HG02759 (cell line): ENCODE data around the gene TSC22D4.
A peak's percentile ranks its signal among the peaks of the same experiment; 100 is the strongest.

Source experiments
- ATAC-seq: cut with Tn5 transposase; IDR thresholded peaks from one replicate; pipeline ENCODE4 v1.9.1; 2021; ENCODE audit warnings: mild to moderate bottlenecking, moderate library complexity; ENCODE audit not compliant: unreplicated experiment

Gene TSC22D4

DNA sequence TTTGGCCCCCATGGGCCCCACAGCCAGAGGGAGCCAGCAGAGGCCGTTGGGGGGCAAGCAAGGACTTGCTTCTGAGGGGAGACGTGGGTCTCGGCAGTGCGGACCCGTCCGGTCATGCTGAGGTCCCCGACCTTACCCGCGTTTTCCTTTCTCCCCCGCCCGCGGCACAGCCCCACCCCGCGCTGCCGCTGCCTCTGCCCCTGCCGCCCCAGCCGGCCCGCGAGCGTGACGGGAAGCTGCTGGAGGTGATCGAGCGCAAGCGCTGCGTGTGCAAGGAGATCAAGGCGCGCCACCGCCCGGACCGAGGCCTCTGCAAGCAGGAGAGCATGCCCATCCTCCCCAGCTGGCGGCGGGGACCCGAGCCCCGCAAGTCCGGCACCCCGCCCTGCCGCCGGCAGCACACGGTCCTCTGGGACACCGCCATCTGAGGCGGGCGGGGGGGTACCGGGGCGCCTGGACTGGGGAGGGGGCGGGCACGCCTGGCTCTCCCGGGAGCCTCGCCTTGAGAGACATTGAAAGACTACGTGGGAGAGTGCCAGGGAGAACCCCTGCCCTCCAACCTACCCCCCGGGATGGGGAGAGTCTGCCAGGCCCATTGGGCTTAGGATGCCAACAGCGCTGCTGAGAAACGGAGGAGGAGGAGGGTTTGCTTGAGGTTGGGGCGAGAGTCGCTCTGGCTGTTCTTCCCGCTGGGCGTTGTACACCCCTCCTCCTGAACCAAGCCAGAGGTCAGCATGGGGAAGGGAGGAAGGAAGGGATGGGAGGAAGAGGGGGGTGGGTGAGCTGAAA lies 14.7 kb upstream of the TSC22D4 start:
- no peak for ATAC-seq

DNA sequence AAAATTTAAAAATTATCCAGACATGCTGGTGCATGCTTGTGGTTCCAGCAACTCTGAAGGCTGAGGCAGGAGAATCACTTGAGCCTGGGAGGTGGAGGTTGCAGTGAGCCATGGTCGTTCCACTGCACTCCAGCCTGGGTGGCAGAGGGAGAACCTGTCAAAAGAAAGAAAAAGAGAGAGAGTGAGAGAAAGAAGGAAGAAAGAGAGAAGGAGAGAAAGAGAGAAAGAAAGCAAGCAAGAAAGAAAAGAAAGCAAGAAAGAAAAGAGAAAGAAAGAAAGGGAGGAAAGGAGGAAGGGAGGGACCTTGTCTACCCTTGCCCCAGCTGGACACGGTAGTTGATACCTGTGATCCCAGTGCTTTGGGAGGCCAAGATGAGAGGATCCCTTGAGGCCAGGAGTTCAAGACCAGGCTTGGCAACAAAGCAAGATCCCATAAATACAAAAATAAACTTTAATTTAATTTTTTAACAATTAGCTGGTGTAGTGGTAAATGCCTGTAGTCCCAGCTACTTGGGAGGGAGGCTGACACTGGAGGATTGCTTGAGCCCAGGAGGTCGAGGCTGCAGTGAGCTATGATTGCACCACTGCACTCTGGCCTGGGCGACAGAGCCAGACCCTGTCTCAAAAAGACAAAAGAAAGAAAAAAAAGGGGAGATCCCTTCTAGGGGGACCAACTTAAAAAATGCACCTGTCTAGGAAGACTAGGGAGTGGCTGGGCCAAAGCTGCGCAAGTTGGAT lies 13.9 kb upstream of the TSC22D4 start:
- no peak for ATAC-seq

DNA sequence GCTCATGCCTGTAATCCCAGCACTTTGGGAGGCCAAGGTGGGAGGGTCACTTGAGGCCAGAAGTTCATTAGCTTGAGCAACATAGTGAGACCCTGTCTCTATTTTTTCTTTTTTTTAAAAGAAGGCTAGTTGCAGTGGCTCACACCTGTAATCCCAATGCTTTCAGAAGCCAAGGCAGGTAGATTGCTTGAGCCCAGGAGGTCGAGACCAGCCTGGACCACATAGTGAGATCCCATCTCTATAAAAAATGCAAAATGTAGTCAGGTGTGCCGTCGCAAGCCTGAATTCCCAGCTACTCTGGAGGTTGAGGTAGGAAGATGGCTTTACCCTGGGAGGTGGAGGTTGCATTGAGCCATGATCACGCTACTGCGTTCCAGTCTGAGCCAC lies 12.2 kb upstream of the TSC22D4 start:
- ATAC-seq, result no peak

DNA sequence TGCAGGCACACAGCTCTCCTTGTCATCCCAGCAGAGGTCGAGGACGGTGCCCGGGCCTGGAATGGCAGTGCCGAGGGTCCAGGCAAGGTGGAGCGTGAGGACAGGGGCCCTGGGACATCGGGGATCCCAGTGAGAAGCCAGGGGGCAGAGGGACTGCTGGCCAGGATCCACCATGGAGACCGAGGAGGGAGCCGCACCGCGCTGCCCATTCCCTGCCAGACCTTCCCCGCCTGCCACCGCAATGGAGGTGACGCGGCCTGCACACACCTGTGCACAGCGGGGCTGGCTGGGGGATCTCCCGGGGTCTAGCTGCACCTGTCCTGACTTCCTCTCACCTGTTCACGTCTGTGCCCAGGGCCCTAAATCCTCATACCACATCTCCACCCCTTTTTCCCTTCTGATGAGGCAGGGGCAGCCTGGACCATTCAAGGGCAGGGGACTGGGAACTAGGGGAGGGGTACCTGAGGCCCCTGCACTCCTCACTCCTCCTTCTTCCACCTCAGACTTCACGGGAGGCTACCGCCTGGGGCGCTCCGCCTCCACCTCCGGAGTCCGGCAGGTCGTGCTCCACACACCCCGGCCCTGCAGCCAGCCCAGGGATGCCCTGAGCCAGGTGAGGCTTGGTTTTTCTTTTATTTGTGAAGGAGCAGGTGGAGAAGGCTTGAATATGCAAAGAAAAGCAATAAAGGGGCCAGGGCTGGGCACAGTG lies 11.6 kb upstream of the TSC22D4 start:
- no peak for ATAC-seq

DNA sequence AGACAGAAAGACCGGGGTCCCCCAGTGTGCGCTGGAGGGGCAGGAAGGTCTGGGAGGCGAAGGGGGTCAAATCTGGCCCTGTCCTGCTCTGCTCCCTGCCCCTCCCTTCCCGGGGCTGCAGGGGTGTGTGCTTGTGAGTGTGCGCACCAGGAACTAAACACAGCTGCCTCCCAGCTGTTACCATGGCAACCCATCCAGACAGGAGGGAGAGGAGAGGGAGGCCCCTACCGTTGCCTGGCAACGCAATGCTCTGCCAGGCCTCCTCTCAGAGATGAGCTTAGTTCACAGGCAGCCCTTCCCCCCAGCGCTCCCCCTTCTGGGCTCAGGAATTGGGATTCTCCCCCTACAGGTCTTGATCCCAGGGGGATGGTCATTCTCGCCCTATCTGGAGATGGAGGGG lies 10.8 kb upstream of the TSC22D4 start:
- no peak for ATAC-seq

DNA sequence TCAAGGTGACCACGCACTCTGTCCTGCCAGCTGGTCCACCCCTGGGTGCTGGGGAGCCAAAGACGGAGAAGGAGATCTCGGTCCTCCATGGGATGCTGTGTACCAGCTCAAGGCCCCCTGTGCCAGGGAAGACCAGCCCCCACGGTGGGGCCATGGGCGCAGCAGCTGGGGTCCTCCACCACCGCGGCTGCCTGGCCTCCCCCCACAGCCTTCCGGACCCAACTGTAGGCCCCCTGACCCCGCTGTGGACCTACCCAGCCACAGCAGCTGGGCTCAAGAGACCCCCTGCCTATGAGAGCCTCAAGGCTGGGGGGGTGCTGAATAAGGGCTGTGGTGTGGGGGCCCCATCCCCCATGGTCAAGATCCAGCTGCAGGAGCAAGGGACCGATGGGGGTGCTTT lies 10.1 kb upstream of the TSC22D4 start:
- no peak for ATAC-seq

DNA sequence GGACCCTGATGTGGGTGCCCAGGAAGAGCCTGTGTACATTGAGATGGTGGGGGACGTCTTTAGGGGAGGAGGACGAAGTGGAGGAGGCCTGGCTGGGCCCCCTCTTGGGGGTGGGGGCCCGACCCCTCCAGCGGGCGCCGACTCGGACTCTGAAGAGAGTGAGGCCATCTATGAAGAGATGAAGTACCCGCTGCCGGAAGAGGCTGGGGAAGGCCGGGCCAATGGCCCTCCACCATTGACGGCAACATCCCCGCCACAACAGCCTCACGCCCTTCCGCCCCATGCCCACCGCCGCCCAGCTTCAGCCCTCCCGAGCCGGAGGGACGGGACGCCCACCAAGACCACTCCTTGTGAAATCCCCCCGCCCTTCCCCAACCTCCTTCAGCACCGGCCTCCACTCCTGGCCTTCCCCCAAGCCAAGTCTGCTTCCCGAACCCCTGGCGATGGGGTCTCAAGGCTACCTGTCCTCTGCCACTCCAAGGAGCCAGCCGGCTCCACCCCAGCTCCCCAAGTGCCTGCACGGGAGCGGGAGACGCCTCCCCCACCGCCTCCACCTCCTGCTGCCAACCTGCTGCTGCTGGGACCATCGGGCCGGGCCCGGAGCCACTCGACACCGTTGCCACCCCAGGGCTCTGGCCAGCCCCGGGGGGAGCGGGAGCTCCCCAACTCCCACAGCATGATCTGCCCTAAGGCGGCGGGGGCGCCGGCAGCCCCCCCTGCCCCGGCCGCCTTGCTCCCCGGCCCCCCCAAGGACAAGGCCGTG lies 9.5 kb upstream of the TSC22D4 start:
- ATAC-seq, result no peak

DNA sequence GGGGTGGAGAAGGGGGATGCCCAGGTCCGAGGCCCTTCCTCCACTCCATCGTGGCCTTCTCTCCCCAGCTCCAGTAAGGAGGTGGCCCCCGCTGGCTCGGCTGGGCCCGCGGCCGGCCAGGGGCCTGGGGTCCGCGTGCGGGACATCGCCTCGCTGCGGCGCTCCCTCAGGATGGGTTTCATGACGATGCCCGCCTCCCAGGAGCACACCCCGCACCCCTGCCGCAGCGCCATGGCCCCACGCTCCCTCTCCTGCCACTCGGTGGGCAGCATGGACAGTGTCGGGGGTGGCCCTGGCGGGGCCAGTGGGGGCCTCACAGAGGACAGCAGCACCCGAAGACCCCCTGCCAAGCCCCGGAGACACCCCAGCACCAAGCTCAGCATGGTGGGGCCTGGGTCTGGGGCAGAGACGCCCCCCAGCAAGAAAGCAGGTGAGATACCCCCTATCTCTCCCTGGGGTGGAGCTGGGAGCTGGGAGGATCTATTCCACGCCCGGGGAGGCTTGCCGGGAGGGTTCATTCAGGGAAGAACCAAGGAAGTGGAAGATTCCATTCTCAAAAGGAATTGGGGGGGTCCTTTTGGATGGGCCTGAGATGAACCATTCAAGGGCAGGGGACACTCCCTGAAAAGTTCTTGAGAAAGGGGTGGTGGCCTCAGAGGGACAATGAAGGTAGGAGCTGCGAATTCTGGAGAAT lies 7.9 kb upstream of the TSC22D4 start:
- no peak for ATAC-seq

DNA sequence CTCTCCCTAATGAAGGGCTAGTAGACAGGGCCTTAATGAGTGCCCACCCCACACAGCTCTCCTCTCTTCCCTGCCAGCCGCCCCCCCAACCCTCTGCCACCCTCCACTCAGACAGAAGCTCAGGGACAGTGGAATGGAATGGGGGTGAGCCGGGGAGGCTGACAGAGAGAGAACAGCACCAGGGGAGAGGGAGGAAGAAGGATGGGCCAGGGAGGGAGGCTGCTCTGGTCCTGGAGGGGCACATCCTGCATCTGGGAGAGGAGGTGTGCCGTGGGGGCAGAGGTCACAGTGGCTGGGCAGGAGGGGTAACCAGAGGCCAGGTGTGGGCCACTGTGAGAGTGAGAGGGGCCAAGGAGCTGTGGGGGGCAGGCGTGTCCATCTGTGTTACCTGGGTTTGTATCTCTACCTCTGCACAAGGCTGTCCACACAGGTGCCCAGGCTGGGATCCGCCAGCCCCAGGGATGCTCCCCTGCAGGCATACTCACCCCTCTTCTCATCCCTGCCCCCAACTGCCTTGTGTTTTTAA lies 7.2 kb upstream of the TSC22D4 start:
- no peak for ATAC-seq

DNA sequence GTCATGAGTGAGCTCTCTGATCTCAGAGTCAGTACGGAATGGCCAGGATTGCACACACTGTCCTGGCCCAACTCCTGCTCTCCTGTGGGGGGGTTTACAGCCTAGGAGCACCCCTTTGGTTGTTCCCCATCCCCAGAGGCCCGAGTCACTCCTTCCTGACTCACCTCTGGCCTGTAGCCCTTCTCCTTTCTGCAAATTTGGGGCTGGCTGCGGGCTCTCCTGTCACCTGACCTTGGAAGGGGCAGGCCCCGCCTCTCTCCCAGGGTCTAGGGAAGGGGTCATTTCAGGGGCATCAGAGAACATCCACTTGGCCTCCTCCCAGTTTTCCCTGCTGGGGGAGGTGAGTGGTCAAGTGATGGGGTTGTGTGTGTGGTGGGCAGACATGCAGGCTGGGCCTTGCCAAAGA lies 6.5 kb upstream of the TSC22D4 start:
- ATAC-seq, result no peak

DNA sequence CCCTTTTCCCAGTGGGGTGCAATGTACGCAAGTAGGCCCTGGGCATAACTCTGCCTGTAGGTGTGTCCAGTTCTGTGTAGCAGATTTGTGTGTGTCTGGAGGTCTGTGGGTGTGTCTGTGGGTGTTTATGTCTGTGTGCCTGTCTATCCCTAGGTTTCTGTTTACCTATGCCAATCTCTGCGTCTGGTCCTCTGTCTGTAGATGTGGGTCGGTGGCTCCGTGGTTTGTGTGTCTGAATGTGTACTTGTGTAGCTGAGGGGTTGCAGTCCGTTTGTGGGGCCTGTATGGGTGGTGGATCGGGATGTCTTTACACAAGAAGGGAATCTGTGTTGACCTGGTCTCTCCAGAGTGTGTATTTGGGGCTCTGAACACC lies 5.6 kb upstream of the TSC22D4 start:
- no peak for ATAC-seq

DNA sequence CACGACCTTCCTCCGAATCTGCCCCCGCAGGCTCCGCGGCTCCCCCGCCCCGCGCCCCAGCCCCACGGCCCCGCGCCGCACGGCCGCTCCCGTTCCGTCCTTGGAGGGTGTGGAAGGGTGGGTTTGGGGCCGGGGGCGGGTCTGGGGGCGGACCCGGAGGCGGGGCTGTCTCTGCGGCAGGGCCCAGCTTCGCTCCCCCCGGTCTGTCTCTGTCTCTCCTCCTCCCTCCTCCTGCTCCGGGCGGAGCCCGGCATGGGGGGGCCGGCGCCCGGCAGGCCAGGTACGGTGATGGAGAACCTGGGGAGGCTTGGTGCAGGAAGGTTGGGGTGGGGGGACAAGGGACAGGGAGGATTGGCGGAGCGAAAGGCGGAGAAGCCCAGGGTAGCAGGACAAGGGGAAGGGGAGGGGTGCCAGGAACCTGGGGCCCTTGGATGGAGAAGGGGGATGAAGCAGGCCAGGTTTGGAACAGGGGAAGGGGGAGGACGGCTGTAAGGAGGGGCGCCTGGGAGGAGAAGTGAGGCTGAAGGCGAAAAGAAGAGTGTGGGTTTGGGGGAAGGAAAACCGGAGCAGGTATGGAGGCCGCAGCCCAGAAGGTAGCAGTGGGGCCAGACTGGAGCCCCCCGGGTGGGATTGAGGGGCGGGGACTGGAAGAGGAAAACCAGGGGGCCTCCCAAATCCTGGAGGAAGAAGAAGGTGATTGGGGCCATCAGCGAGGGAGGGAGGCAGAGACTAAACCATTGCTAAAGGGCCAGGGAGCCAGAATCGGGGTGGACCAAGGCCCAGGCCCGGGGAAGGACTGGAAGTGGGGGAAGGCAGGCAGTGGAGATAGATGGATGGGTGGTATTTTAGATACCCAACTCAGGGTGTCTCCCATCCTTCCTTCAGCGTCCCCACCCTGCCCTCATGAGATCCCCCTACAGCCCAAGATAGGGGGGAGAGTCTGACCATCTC lies 5.0 kb upstream of the TSC22D4 start, which contains the start of gene NYAP1:
NYAP1 (plus strand) TSS at position 206 of the 951 bp plus-strand sequence. CDS start 1,385 bp downstream, outside the sequence.
- peak; percentile 26 for ATAC-seq

DNA sequence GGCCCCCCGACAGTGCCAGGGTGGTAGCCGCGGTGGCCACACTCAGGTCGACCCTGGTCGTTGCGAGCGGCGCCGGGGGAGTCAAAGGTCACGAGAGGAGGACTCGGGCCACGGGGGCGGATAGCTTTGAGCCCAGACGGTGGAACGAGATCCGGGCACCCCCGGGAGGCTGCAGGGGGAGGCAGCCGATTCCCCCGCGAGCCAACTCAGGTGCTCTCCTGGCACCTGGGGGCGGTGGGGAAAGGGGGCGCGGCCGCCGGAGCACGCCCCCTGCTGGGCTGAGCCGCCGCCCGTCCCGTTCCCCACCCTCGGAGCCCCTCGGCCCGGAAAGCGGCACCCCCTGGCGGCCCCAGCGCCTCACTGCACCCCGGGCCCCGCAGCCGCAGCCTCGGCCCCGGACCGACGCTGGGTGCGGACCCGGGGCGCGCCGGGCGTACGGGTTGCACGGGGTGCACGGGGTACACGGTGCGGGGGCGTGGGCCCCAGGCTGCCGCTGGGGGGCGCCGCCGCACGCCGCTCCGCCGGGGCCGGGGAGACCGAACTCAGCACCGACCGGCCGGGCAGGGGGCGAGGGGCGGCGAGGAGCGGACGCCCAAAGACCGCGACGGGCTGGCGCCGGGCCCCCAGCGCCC lies 4.2 kb upstream of the TSC22D4 start:
- peak; percentile 56 for ATAC-seq

DNA sequence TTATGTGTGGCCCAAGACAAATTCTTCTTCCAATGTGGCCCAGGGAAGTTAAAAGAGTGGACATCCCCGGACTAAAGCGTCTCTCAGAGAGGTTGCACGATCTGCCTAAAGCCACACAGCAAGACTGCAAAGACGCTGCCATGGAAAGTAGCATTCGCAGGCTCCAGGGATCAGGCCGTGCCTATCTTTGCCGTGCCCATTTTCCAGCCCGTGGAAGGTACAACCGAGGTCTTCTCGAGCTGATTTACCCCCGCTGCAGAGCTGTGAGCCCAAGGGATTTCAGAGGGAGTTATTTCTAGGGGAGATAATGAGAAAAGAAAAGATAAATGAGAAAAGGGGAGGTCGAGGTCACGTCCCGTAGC lies 3.7 kb upstream of the TSC22D4 start:
- ATAC-seq, result no peak

DNA sequence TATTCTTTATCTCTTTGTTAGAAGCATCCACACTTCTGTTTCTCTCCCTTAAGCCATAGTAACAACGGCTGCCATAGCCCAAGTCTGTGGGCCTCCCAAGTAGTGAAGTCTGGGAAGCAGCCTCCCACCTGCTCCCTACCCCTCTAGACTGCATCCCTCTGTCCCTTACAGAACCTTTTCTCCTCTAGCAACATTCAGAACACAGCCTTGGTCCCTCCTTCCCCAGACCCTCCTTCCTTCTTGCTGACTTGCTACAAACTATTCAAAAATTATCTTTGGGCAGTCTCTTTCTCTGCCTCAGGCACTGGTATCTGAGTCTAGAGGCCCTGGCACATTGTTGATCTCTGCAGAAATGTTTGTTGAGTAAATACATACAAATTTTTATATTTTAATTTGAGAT lies 2.5 kb upstream of the TSC22D4 start:
- ATAC-seq, result no peak

DNA sequence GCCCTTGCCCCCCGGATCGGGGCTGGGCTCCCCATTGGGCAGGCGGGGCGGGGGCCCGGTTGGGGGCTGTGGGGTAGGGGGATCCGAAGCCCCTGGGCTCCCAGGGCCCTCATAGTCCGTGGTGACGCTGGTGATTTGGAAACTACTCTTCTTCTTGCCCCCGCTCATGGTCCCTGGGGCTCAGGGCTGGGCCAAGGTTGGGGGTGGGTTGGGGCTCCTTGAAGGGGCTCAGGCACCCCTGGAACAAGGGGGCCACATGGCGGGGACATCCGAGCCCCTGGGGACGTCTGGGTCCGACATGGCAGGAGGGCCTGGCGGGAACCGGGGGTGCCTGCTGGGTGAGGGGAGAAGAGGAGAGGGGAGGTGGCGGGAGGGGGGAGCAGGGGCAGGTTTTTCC lies 1.1 kb downstream of the TSC22D4 start:
- no peak for ATAC-seq

DNA sequence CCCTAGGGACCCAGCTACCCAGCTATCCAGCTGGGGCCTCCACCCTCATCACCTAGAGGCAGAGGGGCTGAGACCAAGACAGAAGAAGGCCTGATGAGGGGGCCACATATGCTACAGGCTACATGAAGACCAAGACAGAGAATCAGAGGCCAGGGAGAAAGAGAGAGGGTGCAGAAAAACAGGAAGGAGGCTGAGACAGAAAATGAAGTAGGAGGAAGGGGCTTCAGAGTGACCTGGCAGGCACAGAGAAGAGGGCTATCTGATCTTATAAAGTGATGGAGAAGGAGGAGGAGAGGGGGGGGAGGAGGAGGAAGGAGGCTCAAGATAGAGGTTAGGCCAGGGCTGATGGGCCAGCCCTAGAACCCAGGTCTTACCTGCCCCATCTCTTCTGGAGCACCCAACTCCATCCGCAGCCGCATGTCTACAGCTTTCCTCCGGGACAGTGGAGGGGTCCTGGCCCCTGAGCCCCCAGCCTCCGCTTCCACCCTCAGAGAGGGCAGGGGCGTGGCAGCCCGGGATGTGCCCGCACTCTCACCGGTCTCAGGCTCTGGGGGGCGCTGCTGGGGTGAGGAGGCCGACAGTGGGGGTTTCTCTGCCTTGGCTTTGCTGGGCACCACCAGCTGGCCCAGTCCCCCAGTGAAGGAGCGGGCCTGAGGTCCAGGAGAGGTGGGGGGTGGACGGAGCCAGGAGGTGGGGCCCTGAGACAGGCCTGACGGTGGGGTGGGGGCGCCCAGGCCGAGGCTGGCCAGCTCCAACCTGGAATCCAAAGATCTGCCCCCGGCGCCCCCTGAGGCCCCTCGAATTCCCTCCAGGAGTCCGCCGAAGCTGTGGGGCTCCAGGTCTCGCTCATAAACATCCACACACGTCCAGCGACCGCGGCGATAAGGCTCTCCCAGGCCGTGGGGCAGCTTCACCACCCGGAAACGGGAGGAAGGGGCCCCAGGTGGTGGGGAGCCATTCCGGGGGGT lies 1.8 kb downstream of the TSC22D4 start:
- no peak for ATAC-seq
